ENCODE results near the gene INHBB.
"Not testable (repeated sequence)": the region's sequence is repeated elsewhere in the genome, so short reads cannot be mapped to it uniquely, and the experiment has no call there.

INHBB gene

GRCh38 chr2:120383631-120384340 lies 37.9 kb downstream of the INHBB start:
- DNase-seq = no peak

GRCh38 chr2:120384486-120385354 lies 38.8 kb downstream of the INHBB start:
- no peak for DNase-seq

GRCh38 chr2:120385355-120386127 lies 39.6 kb downstream of the INHBB start:
- DNase-seq = no peak

GRCh38 chr2:120388222-120389035 lies 42.5 kb downstream of the INHBB start:
- DNase-seq = no peak

GRCh38 chr2:120389036-120389391 lies 43.1 kb downstream of the INHBB start:
- no peak for DNase-seq

- no peak for DNase-seq
Observed at GRCh38 chr2:120390381-120391055, 44.6 kb downstream of the INHBB start.

DNA sequence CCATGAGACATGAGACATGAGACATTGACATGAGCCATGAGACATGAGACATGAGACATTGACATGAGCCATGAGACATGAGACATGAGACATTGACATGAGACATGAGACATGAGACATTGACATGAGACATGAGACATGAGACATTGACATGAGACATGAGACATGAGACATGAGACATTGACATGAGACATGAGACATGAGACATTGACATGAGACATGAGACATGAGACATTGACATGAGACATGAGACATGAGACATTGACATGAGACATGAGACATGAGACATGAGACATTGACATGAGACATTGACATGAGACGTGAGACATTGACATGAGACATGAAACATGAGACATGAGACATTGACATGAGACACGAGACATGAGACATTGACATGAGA lies 45.4 kb downstream of the INHBB start:
- DNase-seq = not testable (repeated sequence)

- DNase-seq = no peak
Observed at GRCh38 chr2:120391911-120392665, 46.2 kb downstream of the INHBB start.

- no peak for DNase-seq
Observed at GRCh38 chr2:120392923-120393322, 47.0 kb downstream of the INHBB start.

- no peak for DNase-seq
Observed at GRCh38 chr2:120393456-120393855, 47.5 kb downstream of the INHBB start.

DNA sequence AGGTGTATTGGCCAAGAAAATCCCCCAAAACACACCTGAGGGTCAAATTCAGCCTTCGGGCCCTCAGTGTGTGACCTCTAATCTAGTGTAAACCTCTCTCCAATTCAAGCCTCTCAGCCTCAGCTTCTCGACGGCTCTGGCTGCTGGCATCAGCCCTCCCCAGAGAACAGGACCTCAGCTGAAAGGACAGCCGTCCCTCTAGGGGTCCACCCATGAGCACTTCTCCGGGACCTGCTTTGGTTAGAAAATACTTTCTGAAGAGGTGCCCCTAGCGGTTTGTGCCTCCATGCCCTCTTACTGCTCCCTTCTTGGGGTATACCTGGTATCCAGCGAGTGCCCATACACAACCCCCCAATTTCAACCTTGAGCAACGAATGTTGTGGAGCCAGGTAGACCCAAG lies 48.8 kb downstream of the INHBB start:
- DNase-seq = no peak

DNA sequence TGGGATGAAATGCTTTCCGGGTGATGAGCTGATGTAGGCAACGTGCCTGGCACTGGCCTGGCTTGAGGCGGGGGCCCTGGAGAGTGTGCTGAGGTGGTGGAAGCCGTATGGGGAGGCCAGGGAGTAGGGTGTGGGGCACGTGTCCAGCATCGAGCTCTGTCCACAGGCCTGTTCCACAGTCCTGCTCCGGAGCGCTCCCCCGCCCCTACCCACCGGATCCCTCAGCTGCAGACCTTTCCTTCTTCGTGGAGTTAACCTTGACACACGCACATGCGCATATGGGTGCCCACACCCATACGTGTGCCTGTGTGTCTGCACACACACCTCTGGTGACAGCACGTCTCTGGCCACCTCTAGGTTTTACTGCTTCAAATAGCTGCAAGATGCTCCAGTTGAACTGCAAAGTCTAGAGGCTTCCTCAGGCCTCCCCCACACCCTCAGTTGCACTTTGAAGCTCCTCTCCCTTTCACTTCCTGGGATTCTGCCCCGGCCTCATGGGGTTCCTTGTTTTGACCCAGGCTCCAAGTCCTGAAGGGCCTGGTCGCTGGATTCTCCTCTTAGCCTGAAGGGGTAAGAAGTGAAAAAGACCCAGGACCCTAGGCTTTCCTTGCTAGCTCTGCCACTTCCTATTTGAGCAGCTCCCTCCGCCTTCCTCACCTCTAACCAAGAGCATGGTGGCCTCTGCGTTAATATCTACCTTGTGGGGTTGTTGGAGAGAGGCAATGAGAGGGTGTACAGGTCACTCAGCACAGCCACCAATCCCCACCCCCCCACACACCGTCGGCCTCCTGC lies 49.5 kb downstream of the INHBB start:
- DNase-seq = no peak

- DNase-seq = no peak
Observed at GRCh38 chr2:120396013-120396860, 50.3 kb downstream of the INHBB start.

DNA sequence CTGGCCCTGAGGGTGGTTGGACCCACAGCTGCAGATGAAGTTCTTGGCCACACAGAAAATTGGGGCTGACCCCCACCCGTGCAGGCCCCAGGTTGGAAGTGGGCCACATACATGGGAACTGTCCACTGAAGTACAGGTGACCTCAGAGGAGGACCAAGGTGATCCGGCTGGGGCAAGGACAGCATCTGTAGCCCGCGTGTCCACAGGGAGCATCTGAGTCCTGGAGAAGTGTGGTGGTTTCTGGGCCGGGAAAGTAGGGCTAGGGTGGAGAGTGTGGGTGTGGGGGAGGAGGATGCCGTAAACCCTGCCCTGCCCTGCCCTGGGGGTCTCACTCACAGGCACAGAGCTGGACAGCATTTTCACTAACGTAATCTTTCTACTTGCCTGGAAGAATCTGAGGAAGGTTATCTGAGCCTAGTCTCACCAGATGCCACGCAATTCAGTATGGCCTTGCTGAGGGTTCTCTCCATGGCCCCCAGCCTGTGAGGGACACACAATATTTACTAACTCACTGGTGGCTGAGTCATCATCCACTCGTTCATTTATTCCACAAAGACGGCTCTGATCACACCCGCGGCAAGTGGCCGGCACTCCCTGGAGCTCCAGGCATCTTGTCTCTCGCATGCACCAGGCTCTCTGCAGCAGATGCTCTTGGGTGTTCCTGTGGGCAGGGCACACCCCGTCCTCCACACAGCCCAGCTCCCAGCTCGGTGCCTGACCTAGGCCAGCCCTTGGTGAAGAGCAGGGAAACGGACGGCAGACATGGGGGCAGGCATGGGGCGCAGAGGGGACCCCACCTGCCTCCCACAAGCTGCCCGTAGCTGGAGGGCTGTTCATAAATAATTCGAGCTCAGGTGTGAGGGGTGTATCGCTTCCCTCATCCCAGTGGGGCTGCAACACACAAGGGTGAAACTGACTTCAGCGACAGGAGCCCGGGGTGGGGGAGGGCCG lies 51.2 kb downstream of the INHBB start:
- no peak for DNase-seq

- no peak for DNase-seq
Observed at GRCh38 chr2:120398051-120398995, 52.4 kb downstream of the INHBB start.

DNA sequence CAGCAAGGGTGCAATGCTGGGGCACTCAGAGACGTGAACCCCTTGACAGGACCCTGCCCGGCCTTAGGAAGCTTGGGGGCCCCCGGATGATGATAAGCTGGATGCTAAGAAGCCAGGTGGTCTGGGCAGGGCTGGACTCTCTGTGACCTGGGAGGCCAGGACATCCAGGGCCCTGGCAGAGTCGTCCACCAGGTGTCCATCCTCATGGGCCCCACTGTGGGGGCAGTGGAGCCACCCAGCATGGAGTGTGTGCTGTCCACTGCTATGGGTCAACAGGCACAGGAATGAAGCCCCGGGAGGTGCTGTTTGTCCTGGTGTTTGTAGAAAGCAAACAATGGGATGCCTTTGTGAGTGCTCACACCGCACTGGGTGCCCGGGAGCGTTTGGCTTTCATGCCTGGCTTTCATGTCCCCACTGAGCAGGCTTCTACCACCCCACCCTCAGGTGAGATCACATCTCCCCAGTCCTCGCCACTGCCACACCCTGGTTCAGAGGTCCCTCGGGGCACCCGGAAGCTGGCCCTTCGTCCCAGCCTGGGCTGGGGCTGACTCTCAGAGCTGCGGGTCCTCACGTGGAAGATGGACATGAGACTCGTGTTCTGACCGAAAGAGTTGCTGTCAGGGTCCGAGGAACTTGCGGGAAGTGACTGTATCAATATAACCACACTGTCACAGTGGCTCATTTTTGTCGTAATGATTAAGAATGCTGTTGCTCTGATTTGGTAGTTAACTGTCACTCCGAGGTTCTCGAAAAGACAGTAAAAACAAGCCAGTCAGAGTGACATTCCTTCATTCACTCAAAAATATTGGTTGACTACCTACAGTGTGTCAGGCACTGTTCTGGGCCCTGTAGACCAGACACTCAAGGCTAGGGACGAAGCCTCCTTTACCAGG lies 53.3 kb downstream of the INHBB start:
- DNase-seq = no peak
